CD4-positive, alpha-beta T cell (primary cell): ENCODE results near the gene ATG2B. TPM values are rescaled to one million over a fixed set of nuclear protein-coding genes. Genes with fewer than 3 reads are reported as not detected.

Experiments used
- ATAC-seq: fragments of 200-7000 bp; cut with Tn5 transposase; one replicate; pipeline ENCODE4 v1.10.0; 2022; ENCODE audit warnings: mild to moderate bottlenecking; ENCODE audit not compliant: poor library complexity
- CTCF ChIA-PET: fragments of 350-600 bp; sonication (Branson Sonifier 250); formaldehyde crosslinking; loops from one replicate; lab custom pipeline; 2021; ENCODE audit warnings: antibody characterized with exemption, inconsistent platforms; lab: Charles Lee
- POLR2A ChIA-PET: fragments of 350-600 bp; sonication (Branson Sonifier 250); formaldehyde crosslinking; loops from one replicate; lab custom pipeline; 2021; ENCODE audit warnings: antibody characterized with exemption, inconsistent platforms; lab: Charles Lee
- DNase-seq, 14 experiments: peaks; one replicate each; pipeline ENCODE4 v3.0.0-alpha.2; 2013 to 2020; ENCODE audit warnings: mixed read lengths in 2 of 14
- H3K27ac ChIP-seq, 2 donors: one replicate each; pipeline versions ENCODE4 v1.5.1 to v1.7.0; 2013; ENCODE audit warnings: low read length in 2 of 2, low read depth in 1 of 2, mild to moderate bottlenecking in 1 of 2
- H3K27me3 ChIP-seq, 2 experiments: 1 replicate in 1 of 2; 2 replicates in 1 of 2; pipeline versions ENCODE4 v1.6.1 to v1.7.0; 2013; ENCODE audit warnings: low read length in 2 of 2, control low read depth in 1 of 2, mild to moderate bottlenecking in 1 of 2, moderate library complexity in 1 of 2; ENCODE audit not compliant: insufficient read depth in 2 of 2, control insufficient read depth in 1 of 2
- H3K36me3 ChIP-seq: one replicate; pipeline ENCODE4 v1.6.1; 2013; ENCODE audit warnings: low read length, control low read depth; ENCODE audit not compliant: insufficient read depth
- H3K4me1 ChIP-seq: one replicate; pipeline ENCODE4 v1.6.1; 2013; ENCODE audit warnings: low read length, control low read depth; ENCODE audit not compliant: insufficient read depth
- H3K4me3 ChIP-seq: one replicate; pipeline ENCODE4 v1.5.1; 2013; ENCODE audit warnings: mild to moderate bottlenecking, low read length, moderate library complexity
- H3K9me3 ChIP-seq, 2 experiments: 1 replicate in 1 of 2; 2 replicates in 1 of 2; pipeline versions ENCODE4 v1.6.1 to v1.7.0; 2013; ENCODE audit warnings: low read length in 2 of 2, mild to moderate bottlenecking in 2 of 2, control low read depth in 1 of 2, moderate library complexity in 1 of 2; ENCODE audit not compliant: control insufficient read depth in 1 of 2, insufficient read depth in 1 of 2
- H3K27ac Mint-ChIP-seq: one replicate; pipeline ENCODE4 v1.8.0; 2020; ENCODE audit warnings: mixed read lengths
- H3K27me3 Mint-ChIP-seq: one replicate; pipeline ENCODE4 v1.8.0; 2021; ENCODE audit warnings: mixed read lengths
- H3K36me3 Mint-ChIP-seq: one replicate; pipeline ENCODE4 v1.8.0; 2021; ENCODE audit warnings: low read depth, mixed read lengths
- H3K4me1 Mint-ChIP-seq: one replicate; pipeline ENCODE4 v1.8.0; 2021; ENCODE audit warnings: low read depth, mixed read lengths
- H3K4me3 Mint-ChIP-seq: one replicate; pipeline ENCODE4 v1.8.0; 2020; ENCODE audit warnings: mild to moderate bottlenecking, mixed read lengths
- H3K9me3 Mint-ChIP-seq: one replicate; pipeline ENCODE4 v1.8.0; 2020; ENCODE audit warnings: mixed read lengths
- intact Hi-C, 2 experiments: fragments of 100-400 bp; cut with DNase I in 1 of 2; cut with micrococcal nuclease in 1 of 2; formaldehyde crosslinking; loops; one replicate each; pipeline versions ENCODE4 v1.15.1 to v1.9.0; 2023 to 2025; cut with DNase I, micrococcal nuclease
- total RNA-seq, 174 experiments: library from RNA in 2 of 174; stranded (reverse) in 2 of 174; gene quantifications; one replicate each; pipeline ENCODE4 v1.2.3 and lab custom pipeline; 2021 to 2026
- TF ChIP-seq, protein P1 (sequence below): fragments of 200-600 bp; IDR thresholded peaks from one replicate; pipeline ENCODE4 v1.8.0; 2022; ENCODE audit warnings: antibody characterized with exemption, mild to moderate bottlenecking

Gene ATG2B
- total RNA-seq, 2 experiments from 2014 or later: 20.1 to 20.2 TPM

- POLR2A ChIA-PET: no interaction called here
- H3K4me3 Mint-ChIP-seq: no peak overlapping the region
- DNase-seq: no peak
- Histone ChIP-seq H3K27ac (no peak overlapping the region), H3K27me3 (peaks cover 3 to 6% of the 10 kb centered on the region in 2 experiments), H3K4me3 (no peak overlapping the region), H3K36me3 (no peaks in the 10 kb centered on the region), H3K9me3 (no peaks in the 10 kb centered on the region), H3K4me1 (no peaks in the 10 kb centered on the region)
- TF ChIP-seq, protein P1, sequence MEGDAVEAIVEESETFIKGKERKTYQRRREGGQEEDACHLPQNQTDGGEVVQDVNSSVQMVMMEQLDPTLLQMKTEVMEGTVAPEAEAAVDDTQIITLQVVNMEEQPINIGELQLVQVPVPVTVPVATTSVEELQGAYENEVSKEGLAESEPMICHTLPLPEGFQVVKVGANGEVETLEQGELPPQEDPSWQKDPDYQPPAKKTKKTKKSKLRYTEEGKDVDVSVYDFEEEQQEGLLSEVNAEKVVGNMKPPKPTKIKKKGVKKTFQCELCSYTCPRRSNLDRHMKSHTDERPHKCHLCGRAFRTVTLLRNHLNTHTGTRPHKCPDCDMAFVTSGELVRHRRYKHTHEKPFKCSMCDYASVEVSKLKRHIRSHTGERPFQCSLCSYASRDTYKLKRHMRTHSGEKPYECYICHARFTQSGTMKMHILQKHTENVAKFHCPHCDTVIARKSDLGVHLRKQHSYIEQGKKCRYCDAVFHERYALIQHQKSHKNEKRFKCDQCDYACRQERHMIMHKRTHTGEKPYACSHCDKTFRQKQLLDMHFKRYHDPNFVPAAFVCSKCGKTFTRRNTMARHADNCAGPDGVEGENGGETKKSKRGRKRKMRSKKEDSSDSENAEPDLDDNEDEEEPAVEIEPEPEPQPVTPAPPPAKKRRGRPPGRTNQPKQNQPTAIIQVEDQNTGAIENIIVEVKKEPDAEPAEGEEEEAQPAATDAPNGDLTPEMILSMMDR: no peak
- H3K36me3 Mint-ChIP-seq: no peaks in the 10 kb centered on the region
- H3K27me3 Mint-ChIP-seq: no peaks in the 10 kb centered on the region
- no peak overlapping the region for H3K27ac Mint-ChIP-seq
- intact Hi-C loops: no loop called here
- no peaks in the 10 kb centered on the region for H3K9me3 Mint-ChIP-seq
- CTCF ChIA-PET: no interaction called here
- peaks cover 4% of the 10 kb centered on the region for H3K4me1 Mint-ChIP-seq
- no peak for ATAC-seq
These were observed 124.4 kb downstream of the ATG2B start for GRCh38 chr14:96238676-96239265.

DNA sequence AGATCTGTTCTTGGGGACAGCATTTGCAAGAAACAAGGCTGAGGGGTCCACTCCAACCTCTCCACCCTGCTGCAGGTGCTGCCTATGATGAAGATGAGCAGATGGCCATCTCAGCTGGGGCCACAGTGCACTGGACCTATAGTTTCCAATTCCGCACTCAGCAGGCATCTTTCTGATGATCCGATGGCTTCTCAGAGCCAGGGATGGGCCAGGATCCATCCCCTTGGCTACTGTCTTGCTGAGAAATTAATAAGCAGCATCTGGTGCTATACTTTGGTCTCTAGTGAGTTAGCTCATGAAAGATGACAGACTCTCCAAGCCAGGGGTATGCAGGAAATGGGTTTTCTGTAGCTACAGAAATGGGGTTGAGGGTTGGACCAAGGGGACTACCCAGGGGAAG, 125.5 kb downstream of the ATG2B start:
- DNase-seq (no peak), ATAC-seq (no peak)
- Mint-ChIP-seq H3K36me3 (no peaks in the 10 kb centered on the region), H3K9me3 (no peaks in the 10 kb centered on the region), H3K27me3 (peaks cover 4% of the 10 kb centered on the region), H3K4me3 (no peak overlapping the region), H3K4me1 (peaks cover 4% of the 10 kb centered on the region), H3K27ac (no peak overlapping the region)
- Histone ChIP-seq H3K27me3 (peaks cover 3 to 6% of the 10 kb centered on the region in 2 experiments), H3K27ac (no peak overlapping the region), H3K4me3 (no peak overlapping the region), H3K4me1 (no peaks in the 10 kb centered on the region), H3K36me3 (no peaks in the 10 kb centered on the region), H3K9me3 (no peaks in the 10 kb centered on the region)
- intact Hi-C loops: no loop called here
- TF ChIP-seq, protein P1: no peak
- CTCF ChIA-PET: no interaction called here
- POLR2A ChIA-PET: no interaction called here

DNA sequence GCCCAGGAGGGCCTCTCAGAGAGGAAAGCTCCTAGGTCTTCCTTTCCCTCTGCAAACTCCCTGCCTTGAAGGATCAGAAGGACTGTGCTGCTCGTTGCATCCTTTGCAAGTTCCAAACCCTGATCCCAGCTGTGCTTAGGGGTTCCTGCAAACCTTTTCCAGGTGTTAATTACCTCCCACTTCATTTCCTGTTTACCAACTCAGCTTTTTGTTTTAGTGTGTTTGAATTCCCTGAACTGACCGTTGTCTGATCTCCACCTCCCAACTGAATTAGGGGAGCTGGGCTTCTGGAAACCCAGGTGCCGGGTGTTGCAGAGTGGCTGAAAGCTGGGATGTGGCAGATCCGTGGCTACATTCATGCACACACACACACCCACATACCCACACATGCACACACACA, 127.7 kb downstream of the ATG2B start:
- peaks cover 4% of the 10 kb centered on the region for H3K27me3 Mint-ChIP-seq
- H3K27me3 ChIP-seq: peaks cover 3 to 6% of the 10 kb centered on the region in 2 experiments
- intact Hi-C loops: no loop called here
- no peak overlapping the region for H3K27ac Mint-ChIP-seq
- H3K4me1 ChIP-seq: no peaks in the 10 kb centered on the region
- no peaks in the 10 kb centered on the region for H3K9me3 Mint-ChIP-seq
- H3K36me3 ChIP-seq: no peaks in the 10 kb centered on the region
- TF ChIP-seq, protein P1: no peak
- H3K36me3 Mint-ChIP-seq: no peaks in the 10 kb centered on the region
- no peak overlapping the region for H3K4me3 Mint-ChIP-seq
- no peak for DNase-seq
- CTCF ChIA-PET: interaction anchor here (1.1 kb wide), 1 partner anchor 8 kb away, joined by 6 read pairs; no protein-coding TSS in a partner anchor
- no peak overlapping the region for H3K4me3 ChIP-seq
- no peak for ATAC-seq
- POLR2A ChIA-PET: no interaction called here
- H3K27ac ChIP-seq: no peak overlapping the region
- no peaks in the 10 kb centered on the region for H3K9me3 ChIP-seq
- peaks cover 4% of the 10 kb centered on the region for H3K4me1 Mint-ChIP-seq
